ENCODE data around the gene NECAB2.

DNA sequence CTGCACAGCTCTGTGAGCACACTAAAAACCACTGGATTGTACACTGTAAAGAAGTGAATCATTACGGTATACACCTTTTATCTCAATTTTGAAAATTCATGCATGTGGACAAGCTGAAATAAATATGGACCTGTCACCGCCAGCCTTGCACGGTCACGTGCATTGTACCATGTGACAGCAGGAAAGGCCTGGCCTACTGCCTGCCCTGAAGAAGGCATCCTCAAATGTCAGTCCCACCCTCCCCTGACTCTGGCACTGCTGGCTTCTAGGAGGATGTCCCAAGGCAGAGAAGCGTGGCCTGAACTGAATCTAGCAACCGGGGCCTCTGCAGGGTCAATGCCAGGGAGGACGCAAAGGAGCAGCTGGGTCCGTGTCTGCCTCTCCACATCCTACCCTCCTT, 39.9 kb downstream of the NECAB2 start:
- TF ChIP-seq, protein P1, sequence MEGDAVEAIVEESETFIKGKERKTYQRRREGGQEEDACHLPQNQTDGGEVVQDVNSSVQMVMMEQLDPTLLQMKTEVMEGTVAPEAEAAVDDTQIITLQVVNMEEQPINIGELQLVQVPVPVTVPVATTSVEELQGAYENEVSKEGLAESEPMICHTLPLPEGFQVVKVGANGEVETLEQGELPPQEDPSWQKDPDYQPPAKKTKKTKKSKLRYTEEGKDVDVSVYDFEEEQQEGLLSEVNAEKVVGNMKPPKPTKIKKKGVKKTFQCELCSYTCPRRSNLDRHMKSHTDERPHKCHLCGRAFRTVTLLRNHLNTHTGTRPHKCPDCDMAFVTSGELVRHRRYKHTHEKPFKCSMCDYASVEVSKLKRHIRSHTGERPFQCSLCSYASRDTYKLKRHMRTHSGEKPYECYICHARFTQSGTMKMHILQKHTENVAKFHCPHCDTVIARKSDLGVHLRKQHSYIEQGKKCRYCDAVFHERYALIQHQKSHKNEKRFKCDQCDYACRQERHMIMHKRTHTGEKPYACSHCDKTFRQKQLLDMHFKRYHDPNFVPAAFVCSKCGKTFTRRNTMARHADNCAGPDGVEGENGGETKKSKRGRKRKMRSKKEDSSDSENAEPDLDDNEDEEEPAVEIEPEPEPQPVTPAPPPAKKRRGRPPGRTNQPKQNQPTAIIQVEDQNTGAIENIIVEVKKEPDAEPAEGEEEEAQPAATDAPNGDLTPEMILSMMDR (IDR thresholded peaks at IDR 0.05) = no peak
- no peak for TF ChIP-seq EHF (CRISPR knock-in tag; IDR thresholded peaks at IDR 0.05)
- TF ChIP-seq CEBPB (IDR thresholded peaks at IDR 0.05) = no peak
- TF ChIP-seq CBX2 (IDR thresholded peaks at IDR 0.05; ENCODE audit: borderline replicate concordance, low read depth) = no peak
- TF ChIP-seq, protein P2, sequence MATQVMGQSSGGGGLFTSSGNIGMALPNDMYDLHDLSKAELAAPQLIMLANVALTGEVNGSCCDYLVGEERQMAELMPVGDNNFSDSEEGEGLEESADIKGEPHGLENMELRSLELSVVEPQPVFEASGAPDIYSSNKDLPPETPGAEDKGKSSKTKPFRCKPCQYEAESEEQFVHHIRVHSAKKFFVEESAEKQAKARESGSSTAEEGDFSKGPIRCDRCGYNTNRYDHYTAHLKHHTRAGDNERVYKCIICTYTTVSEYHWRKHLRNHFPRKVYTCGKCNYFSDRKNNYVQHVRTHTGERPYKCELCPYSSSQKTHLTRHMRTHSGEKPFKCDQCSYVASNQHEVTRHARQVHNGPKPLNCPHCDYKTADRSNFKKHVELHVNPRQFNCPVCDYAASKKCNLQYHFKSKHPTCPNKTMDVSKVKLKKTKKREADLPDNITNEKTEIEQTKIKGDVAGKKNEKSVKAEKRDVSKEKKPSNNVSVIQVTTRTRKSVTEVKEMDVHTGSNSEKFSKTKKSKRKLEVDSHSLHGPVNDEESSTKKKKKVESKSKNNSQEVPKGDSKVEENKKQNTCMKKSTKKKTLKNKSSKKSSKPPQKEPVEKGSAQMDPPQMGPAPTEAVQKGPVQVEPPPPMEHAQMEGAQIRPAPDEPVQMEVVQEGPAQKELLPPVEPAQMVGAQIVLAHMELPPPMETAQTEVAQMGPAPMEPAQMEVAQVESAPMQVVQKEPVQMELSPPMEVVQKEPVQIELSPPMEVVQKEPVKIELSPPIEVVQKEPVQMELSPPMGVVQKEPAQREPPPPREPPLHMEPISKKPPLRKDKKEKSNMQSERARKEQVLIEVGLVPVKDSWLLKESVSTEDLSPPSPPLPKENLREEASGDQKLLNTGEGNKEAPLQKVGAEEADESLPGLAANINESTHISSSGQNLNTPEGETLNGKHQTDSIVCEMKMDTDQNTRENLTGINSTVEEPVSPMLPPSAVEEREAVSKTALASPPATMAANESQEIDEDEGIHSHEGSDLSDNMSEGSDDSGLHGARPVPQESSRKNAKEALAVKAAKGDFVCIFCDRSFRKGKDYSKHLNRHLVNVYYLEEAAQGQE (IDR thresholded peaks at IDR 0.05) = no peak
- no peak for TF ChIP-seq NR3C1 (IDR thresholded peaks at IDR 0.05)
- no peak for TF ChIP-seq POLR2AphosphoS2 (conservative IDR thresholded peaks at IDR 0.05; ENCODE audit: low read length)
- no peak for TF ChIP-seq POLR2A (IDR thresholded peaks at IDR 0.05; ENCODE audit: low read length)
- TF ChIP-seq, protein P3, sequence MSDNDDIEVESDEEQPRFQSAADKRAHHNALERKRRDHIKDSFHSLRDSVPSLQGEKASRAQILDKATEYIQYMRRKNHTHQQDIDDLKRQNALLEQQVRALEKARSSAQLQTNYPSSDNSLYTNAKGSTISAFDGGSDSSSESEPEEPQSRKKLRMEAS (IDR thresholded peaks at IDR 0.05) = no peak
- no peak for TF ChIP-seq RAD21 (conservative IDR thresholded peaks at IDR 0.05 in 1 of 2, IDR thresholded peaks at IDR 0.05 in 1 of 2)
- no peak for TF ChIP-seq JUNB (IDR thresholded peaks at IDR 0.05)
- TF ChIP-seq RFX5 (IDR thresholded peaks at IDR 0.05) = no peak
- TF ChIP-seq RCOR1 (IDR thresholded peaks at IDR 0.05; ENCODE audit: low read depth, low read length) = no peak
- TF ChIP-seq, protein P4, sequence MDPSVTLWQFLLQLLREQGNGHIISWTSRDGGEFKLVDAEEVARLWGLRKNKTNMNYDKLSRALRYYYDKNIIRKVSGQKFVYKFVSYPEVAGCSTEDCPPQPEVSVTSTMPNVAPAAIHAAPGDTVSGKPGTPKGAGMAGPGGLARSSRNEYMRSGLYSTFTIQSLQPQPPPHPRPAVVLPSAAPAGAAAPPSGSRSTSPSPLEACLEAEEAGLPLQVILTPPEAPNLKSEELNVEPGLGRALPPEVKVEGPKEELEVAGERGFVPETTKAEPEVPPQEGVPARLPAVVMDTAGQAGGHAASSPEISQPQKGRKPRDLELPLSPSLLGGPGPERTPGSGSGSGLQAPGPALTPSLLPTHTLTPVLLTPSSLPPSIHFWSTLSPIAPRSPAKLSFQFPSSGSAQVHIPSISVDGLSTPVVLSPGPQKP (IDR thresholded peaks at IDR 0.05; ENCODE audit: low read depth, low read length) = no peak

Measured in A549 (cell line).